Dermis microvascular lymphatic vessel endothelial cell (primary cell): ENCODE measurements around the gene HOXA1. TPM values are rescaled to one million over a fixed set of nuclear protein-coding genes. Genes with fewer than 3 reads are reported as not detected.
A peak's percentile ranks its signal among the peaks of the same experiment; 100 is the strongest.

Experiments used
- DNase-seq, 2 donors: peaks; one replicate each; pipeline versions ENCODE4 v3.0.0 to v3.0.0-alpha.2; 2010; ENCODE audit warnings: low read depth in 2 of 2
- total RNA-seq: library from RNA; depleted of rRNA; stranded (reverse); fragments of >200 nt; gene quantifications from 2 replicates; pipeline ENCODE4 v1.2.1, GENCODE V29; 2014

HOXA1 gene
- total RNA-seq, result 0.51 and 1.0 TPM in 2 replicates

DNA sequence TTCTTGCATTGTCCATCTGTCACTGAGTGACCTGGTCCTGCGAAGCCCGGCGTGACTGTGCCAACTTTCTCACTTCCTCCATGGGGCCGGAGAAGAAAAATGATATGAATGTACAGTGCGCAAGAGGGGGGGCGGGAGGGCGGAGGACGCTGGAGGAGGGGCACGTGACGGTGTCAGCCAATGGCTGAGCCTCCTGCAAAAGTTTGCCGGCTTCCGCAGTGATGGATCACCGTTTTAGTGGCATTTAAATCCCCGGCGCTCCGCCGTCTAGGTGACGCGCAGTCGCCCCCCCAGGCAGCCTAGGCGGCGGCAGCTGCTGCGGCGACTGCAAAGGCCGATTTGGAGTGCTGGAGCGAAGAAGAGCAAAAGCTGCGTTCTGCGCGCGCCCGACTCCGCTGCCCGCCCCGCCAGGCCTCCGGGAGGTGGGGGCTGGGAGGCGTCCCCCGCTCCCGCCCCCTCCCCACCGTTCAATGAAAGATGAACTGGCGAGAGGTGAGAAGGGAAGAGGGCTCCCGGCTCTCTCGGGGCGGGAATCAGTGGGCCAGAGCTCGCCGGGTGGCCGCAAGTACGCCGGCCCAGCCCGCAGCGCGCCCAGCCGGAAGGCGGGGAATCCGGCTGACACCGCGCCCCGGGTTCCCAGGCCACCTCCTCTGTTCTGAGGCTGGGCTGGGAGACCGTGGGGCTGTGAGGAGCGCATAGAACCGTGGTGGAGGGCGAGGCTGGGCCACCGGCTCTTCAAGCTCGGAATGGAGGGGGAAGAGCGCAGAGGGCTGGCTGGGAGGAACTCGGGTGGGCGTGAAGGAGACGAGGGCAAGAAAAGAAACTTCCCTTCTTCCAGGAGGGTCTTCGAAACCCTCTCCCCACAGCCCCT, at the start of gene HOXA1:
HOXA1 (minus strand) TSS at position 104 of the 871 bp plus-strand sequence; CDS start at position 16, 88 bp downstream.
- DNase-seq, result peak; percentile 90 to 96

DNA sequence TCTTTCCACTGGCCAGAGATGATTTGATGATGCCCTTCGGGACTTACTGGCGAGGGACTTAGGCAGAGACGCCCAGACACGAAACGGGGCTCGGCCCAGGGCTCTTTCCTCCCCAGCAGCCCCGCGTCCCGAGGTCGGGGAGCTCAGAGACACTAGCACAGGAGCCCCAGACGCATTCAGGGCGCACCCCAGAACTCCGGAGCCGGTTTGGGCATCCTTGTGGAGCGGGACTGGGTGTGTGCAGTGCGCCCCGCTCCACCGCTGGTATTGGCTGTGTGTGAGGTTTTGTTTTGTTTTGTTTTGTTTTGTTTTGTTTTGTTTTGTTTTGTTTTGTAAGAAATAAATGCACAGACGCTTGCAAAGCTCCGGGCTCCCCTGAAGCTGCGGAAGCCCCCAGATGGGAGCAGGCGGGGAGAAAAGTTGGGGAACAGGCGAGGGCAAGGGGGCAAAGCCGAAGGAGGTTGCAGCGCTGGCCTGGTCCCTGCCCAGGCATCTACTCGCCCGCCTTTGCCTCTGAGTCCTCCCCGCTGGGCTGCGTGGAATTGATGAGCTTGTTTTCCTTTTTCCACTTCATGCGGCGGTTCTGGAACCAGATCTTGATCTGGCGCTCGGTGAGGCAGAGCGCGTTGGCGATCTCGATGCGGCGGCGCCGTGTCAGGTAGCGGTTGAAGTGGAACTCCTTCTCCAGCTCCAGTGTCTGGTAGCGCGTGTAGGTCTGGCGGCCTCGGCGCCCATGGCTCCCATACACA, 49.5 kb upstream of the HOXA1 start:
- no peak for DNase-seq

DNA sequence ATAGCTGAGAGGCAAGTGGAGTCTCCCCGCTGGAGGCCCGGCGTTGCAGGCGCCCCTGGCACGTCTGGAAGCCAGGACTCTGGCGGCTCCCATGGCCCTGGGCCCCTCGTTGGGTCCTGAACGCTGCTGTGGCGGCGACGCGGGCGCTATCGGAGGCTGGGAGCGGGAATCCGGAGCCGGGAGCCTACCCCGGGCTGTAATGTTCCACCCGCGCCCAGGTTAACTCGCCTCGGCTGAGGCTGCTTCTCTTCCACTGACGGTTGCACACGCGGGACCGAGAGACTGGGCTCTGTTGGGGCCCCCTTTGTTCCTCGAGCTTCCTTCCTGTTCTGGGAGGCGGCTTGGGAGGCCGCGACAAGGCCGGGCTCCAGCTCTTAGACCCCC, 49.0 kb upstream of the HOXA1 start:
- no peak for DNase-seq

DNA sequence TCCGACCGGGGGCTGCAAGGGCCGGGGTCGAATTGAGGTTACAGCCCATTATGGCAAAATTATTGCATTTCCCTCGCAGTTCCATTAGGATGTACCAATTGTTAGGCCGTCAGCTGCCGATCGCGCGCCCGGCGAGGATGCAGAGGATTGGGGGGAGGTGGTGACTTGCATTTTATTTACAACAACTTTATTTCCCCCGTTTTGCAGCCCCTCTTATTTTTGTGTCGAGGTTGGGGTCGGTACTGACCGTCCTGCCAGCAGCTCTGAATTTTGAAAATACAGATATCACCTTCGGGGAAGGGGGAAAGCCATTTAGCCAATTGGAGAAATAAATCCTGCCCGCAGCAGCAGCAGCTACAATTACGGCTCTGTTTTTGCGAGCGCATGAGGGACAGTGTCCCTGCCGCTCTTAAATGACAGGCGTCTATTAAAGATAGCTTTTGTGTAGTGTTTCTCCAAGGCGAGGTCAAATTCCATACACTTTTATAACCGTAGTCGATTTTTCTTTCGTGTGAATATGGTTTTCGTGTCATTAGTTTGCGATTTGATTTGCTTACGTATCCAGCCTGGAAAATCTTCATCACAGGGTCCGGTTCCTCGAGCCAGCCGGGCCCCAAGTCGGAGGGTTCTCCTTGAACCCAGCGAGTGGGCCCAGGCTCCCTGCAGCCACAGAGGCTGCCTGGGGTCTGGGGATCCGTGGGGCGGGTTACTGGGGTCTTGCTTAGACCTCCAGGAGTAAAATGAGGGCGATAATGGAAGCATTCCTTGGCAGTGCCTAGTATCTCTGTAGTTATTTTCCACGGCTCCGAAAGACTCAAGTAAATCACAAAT, 48.4 kb upstream of the HOXA1 start:
- DNase-seq, result no peak

DNA sequence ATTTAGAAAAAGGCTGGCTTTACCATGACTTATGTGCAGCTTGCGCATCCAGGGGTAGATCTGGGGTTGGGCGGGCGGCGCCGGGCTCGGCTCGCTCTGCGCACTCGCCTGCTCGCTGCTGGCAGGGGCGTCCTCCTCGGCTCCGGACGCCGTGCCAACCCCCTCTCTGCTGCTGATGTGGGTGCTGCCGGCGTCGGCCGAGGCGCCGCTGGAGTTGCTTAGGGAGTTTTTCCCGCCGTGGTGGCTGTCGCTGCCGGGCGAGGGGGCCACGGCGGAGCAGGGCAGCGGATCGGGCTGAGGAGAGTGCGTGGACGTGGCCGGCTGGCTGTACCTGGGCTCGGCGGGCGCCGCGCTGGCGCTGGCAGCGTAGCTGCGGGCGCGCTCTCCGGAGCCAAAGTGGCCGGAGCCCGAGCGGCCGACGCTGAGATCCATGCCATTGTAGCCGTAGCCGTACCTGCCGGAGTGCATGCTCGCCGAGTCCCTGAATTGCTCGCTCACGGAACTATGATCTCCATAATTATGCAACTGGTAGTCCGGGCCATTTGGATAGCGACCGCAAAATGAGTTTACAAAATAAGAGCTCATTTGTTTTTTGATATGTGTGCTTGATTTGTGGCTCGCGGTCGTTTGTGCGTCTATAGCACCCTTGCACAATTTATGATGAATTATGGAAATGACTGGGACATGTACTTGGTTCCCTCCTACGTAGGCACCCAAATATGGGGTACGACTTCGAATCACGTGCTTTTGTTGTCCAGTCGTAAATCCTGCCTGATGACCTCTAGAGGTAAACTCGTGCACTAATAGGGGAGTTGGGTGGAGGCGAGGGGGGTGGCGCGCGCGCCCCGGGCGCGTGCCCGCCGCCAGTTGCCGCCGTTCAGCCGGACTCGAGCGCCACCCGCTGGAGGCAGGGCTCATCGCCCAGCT, 47.5 kb upstream of the HOXA1 start, which contains the start of gene HOXA5:
HOXA5 (minus strand) TSS at position 659 of the 927 bp plus-strand sequence; CDS start at position 585, 74 bp downstream.
- peak; percentile 80 to 87 for DNase-seq

DNA sequence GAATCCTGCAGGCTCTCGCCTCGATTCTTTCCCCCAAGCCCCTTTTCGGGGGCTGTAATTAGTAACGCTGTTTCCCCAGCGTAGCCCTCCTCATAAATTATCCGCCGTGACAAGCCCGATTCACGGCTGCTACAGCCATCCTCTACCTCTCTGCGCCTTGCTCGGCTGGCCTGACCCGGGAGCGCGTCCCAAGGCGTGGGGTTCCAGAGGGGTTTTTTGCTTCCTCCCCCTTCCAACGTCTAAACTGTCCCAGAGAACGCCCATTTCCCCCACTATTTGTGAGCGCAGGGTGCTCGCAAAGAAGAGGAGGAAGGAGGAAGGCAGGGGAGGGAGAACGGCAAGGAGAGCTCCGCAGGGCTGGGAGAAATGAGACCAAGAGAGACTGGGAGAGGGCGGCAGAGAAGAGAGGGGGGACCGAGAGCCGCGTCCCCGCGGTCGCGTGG, 46.8 kb upstream of the HOXA1 start:
- peak in 1 of 2 donors; percentile 12 for DNase-seq

DNA sequence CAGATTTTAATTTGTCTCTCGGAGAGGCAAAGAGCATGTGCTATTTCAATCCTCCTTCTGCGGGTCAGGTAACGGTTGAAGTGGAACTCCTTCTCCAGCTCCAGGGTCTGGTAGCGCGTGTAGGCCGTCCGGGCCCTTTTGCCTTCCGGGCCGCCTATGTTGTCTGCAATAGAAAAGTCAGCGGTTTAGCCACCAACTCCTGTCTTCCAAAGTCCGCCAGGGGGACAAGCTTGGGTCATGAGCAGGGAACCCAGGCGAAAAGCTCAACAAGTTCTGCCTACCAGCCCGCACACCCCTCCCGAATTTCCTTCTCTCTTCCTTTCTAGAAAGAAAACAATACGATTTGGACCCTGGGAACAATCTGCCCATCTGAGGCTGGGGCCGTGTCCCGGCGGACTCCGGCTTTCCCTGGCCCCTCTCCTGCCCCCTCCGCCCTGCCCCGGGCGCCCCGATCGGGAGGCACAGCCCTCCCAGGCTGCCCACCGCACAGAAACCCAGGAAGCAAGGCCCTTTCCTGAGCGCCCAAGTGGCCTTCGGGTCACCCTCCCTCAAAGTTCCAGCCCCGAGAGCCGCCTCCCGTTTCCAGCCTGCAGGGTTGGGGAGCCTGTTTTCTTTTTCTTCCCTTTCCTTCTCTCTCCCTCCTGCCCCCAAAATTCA, 46.3 kb upstream of the HOXA1 start:
- peak in 1 of 2 donors; percentile 59 for DNase-seq

DNA sequence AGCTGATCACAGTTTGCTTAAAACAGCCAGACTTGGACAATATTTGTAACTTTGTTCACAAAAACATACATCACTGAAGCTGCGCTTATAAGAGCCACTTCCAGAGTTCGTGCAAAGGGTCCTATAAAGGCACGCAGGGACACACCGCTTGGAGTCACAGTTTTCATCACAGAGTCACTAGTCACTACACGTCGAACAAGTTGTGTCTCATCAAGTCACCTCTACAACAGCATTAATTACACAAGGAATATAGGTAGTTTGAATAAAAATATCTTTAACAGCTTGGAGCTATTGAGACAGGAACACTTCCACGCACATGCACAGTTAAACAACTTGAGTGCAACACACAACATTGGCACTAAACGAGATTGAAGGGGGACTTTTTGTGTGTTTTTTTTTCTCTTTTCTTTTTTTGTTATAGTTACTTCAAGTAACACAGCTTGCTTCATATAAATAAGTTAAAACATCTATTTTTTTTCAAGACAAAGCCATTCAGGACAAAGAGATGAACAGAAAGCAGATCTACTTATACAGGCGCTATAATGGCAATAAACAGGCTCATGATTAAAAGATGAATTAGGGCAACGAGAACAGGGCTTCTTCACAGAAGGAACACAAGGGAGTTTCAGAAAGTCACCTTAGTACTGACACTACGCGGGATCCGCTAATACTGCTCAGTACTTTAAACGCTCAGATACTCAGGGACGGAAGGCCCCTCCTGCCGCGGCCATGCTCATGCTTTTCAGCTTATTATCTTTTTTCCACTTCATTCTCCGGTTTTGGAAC, 45.5 kb upstream of the HOXA1 start:
- DNase-seq, result no peak

DNA sequence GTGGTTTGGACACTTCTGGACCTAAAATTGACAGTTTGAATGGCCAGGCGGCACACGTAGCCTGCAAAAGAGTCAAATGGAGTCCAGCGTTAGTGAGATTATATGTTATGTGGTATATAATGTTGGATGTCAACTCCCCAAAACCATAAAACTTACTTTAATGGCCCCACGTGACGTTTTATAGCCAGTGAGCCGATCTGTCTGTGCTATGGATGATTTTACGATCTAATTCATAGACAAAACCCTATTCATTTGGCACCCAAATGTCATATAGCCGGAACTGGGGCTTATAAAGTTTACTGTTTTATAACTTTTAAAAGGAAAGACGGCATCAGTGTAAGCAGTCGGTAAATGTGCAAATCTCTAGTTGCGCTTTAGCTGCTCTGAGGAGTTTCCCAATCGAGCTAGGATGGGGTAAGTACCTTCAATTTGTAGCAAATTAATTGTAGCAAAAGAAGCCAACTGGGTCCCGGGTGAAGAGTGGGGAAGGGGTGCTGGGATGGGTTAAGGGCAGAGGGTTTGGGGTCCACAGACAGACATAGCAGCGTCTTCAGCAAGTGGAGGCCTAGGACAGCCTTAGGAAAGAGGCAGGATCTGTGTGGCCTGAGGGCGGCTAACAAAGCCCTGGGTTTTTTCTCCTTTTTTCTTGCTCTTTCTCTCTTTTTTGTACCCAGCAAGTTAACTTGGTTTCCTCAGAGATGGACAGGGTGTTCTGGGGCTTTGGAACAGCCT, 44.5 kb upstream of the HOXA1 start:
- DNase-seq, result no peak

DNA sequence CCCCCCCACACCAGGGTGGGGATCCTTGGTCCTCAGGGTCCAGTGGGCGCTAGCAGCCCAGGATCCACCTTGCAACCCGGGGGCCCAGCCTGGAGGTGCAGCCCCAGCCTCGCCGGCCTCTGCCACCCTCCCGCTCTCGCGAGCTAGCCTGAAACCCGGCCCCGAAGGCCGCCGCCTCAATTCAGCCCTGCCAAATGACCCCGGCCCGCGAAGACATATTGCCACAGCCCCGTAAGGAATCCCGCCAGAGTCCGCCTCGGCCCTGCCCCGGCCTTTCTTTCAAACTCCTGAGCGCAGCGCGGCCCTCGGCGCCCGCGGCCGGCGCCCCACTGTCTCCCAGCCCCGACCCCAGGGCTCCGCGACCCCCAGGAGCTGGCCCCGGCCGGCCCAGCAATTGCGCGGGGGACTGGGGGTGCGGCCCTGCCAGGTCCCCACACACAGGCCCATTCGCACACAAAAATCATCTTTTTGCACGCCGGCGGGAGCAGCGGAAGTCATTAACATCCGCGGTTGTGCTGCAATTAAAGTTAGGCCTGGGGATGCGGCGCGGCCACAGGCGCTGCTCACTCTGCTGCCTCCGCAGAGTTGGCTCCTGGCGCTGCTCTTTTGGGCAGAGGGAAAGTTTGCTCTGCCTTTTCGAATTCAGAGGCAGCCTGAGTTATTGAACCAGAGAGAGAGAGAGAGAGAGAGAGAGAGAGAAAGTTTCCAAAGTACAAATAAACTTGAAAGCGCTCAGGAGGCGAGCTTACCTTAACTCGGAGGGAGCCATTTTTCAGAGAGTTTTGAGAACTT, 43.7 kb upstream of the HOXA1 start:
- DNase-seq, result no peak

DNA sequence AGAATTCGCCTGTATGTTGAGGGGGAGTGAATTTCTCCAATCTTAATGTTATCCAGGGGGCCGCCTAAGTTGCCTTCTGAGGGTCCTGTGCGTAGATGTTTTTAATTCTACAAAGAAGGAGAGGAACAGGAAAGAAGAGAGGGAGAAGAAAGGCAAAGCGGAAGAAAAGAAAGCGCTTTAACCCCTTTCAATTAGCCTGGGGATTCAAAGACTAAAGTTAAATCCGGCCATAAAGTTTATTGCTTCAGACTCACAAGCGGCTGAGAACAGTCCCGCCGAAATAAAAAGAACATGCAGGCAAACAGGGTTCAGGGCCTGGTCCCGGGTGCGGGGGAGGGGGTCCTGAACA, 43.2 kb upstream of the HOXA1 start:
- no peak for DNase-seq

DNA sequence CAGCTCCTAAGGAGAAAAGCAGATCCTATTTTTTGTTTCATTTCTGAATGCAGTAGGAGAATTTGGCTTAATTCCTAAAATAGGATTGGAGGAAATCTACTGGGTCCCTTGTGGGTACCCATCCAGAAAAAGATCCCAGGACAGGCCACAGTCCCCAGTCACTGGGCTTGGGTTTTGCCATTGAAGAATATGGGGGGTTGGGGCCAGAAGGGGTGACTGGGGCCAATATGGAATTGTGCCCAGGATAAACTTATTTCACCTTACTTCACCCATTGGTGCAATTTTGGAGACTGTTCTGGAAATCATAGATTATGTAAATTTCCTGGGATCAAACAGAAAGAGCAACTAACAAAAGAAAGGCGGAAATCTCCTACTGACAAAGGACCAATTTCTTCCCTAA, 42.7 kb upstream of the HOXA1 start:
- DNase-seq, result no peak

DNA sequence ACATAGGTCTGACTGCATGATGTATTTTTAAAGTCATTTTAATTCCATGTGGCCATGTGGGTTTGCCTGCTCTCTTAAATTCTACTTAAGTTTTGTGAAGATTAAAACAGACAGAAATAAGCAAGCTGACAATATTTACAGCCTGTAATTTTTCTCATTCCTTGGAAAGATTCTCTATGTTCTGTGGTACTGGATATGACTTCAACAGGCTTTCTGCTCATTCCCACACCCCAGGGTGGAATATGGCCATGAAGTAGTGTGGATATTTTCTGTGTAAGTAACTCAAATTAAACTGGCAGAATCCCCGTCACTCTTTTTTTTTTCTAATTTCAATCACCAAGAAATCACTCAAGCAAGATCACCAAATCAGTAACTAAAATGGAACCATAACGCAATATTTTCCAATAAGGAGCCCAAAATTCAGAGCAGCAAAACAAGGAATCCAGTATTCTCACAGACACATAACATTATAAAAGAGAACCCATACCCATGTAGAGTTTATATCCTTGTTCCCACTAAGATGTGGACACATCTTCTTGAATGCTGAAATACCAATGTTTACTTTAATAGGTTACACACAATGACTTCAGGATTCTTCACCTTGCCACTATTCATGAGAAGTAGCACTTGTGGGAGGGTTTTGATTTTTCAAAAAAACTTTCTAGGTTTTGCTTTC, 42.0 kb upstream of the HOXA1 start:
- DNase-seq, result no peak

DNA sequence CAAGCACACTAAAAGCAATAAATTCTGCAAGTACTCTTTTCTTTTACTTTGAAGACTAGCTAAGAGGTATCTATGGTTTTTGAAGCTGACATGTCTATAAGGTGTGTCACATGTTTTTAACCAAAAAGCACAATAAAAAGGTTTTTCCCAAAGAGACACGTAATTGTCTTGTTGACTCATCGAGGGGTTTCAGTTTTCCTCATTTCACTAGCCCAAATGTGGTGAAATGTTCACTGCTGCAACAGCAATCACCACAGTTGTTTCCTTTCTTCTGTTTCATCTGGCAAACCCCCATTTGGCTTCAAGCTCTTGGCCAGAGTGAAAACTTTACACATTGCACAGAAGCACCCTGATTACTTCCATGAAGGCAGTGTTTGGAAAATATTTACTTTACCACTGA, 38.6 kb upstream of the HOXA1 start:
- DNase-seq, result peak; percentile 87 to 88

DNA sequence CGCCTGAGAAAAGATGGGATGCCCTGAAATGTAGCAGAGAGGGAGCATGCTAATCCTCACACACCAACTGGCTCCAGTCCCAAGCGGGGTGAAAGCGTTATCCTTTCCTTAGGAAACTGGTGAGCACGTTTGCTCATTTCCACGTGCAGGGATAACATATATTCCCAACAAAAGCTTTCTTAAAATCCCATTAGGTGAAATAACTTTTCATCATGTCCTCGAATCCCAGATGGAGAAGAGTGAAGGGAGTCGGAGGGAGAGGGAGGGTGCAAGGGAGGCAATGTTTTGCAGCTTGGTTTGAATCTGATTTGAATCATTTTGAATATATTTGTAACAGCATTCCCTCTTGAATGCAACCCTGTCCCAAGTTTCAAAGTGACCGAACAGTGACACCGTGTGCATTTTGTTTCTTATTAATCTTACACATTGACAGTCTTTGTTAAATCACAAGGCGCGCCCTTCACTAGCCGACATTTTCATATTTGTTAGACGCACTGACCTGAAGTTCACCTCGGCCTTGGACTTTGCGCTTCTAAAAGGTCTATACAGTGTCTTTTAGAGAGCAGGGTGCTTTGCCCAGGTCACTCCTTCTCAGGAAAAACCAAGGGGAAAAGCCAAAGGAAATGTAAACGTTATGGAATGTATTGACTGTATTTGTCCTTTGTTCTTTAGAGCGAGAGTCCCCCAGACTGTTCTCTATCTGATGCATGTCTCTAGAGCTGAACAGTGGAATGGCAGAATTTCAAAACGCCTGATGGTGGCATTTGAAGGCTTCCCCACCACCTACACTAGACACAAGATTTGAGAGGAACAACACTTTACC, 37.8 kb upstream of the HOXA1 start:
- peak in 1 of 2 donors; percentile 37 for DNase-seq

DNA sequence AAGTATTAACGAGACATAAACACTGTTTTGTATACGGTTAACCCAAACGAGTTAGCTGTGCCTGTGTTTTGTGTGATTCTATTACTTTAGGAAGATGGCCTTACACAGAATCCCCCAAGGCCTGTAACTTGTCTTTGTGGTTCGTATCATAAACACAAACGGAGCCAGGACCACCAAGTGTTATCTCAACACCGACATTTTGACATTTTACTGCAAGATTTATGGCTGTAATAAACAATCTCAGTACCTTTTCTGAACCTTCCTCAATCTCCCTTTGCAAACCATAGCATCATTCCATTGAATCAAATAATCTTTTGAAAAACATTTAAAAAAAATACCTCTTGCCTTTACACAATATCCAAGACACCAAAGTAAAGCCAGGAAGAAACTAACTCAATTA, 37.2 kb upstream of the HOXA1 start:
- no peak for DNase-seq
